ENCODE results near the gene MEAK7. TPM values are rescaled to one million over a fixed set of nuclear protein-coding genes. Genes with fewer than 3 reads are reported as not detected.

MEAK7 gene
- total and polyA plus RNA-seq, 2 donors = 4.4 to 7.3 TPM

DNA sequence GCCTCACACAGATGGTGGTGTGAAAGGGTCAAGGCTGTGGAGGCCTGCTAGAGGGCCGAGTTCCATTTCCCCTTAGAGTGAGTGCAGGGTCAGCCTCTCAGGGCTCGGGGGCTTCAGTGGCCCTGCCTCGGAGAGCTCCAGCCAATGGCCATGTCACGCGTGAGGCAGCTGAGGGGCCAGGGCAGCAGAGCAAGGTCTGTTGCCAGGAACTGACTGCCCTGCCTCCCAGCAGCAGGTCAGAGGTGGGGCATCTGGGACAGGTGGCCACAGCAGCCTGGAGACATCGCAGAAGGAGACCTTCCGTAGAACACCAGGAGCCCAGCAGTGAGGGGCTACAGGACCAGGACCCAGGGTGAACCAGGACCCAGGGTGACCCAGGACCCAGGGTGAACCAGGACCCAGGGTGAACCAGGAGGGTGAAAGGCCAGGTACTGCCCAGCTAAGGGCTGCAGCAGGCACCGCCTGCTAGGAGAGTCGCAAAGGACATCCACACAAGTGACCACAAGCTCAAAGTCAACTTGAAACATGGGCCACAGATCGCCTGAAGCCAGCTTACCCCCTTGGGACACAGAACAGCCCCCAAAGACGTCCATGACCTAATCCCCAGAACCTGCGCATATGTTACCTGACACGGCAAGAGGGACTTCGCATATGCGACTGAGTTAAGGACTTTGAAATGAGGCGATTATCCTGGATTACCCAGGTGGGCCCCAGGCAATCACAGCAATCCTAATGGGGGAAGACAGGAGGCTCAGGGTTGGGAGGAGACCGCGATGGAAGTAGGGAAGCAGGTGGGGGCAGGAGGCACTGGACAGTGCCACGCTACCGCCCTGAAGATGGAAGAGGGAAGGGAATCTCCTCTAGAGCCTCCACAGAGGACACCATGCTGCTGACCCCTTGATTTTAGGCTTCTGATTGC lies 4.8 kb upstream of the MEAK7 start:
- no peaks in the 10 kb centered on the region for H3K9me3 ChIP-seq (ENCODE audit: control insufficient read depth in 2 of 2, insufficient read depth in 1 of 2, low read length in 1 of 2)
- WGBS = 90% methylated on average over 20 of the region's 20 CpGs
- no peak for DNase-seq (ENCODE audit: low read depth in 6 of 9, low spot score in 9 of 9)

DNA sequence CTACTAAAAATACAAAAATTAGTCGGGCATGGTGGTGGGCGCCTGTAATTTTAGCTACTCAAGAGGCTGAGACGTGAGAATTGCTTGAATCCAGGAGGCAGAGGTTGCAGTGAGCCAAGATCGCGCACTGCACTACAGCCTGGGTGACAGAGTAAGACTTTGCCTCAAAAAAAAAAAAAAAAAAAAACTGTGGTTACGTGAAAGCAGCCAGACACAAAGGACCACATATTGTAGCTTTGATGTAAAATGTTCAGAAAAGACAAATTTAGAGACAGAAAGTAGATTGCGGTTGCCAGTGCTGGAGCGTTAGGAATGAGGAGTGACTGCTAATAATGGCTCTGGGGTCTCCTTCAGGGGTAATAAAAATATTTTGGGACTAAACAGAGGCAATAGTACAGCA lies 4.0 kb upstream of the MEAK7 start:
- peaks cover 0 to 17% of the 10 kb centered on the region in 2 donors for H3K27me3 ChIP-seq (ENCODE audit: control insufficient read depth in 2 of 2, insufficient read depth in 1 of 2, low read length in 1 of 2)
- H3K4me3 ChIP-seq (ENCODE audit: low read length in 2 of 2) = no peak overlapping the region
- H3K27ac ChIP-seq (ENCODE audit: low read depth in 1 of 2, low read length in 1 of 2) = no peak overlapping the region
- no peaks in the 10 kb centered on the region for H3K36me3 ChIP-seq (ENCODE audit: control insufficient read depth in 2 of 2, insufficient read depth in 2 of 2, low read length in 1 of 2)
- H3K4me1 ChIP-seq (ENCODE audit: control insufficient read depth in 2 of 2, insufficient read depth in 2 of 2, low read length in 2 of 2) = peaks cover 12 to 82% of the 10 kb centered on the region in 2 donors
- WGBS = 32% methylated on average over 8 of the region's 8 CpGs
- H3K9me3 ChIP-seq (ENCODE audit: control insufficient read depth in 2 of 2, insufficient read depth in 1 of 2, low read length in 1 of 2) = no peaks in the 10 kb centered on the region
- peak in 3 of 9 donors; percentile 33 to 69 (median 41) for DNase-seq (ENCODE audit: low read depth in 6 of 9, low spot score in 9 of 9)

More for the DNA sequence above, 4.8 kb upstream of the MEAK7 start:
- no peaks in the 10 kb centered on the region for H3K36me3 ChIP-seq (ENCODE audit: control insufficient read depth in 2 of 2, insufficient read depth in 2 of 2, low read length in 1 of 2)
- H3K4me3 ChIP-seq (ENCODE audit: low read length in 2 of 2) = no peak overlapping the region
- peaks cover 11 to 82% of the 10 kb centered on the region in 2 donors for H3K4me1 ChIP-seq (ENCODE audit: control insufficient read depth in 2 of 2, insufficient read depth in 2 of 2, low read length in 2 of 2)
- peaks cover 0 to 17% of the 10 kb centered on the region in 2 donors for H3K27me3 ChIP-seq (ENCODE audit: control insufficient read depth in 2 of 2, insufficient read depth in 1 of 2, low read length in 1 of 2)
- H3K27ac ChIP-seq (ENCODE audit: low read depth in 1 of 2, low read length in 1 of 2) = no peak overlapping the region

DNA sequence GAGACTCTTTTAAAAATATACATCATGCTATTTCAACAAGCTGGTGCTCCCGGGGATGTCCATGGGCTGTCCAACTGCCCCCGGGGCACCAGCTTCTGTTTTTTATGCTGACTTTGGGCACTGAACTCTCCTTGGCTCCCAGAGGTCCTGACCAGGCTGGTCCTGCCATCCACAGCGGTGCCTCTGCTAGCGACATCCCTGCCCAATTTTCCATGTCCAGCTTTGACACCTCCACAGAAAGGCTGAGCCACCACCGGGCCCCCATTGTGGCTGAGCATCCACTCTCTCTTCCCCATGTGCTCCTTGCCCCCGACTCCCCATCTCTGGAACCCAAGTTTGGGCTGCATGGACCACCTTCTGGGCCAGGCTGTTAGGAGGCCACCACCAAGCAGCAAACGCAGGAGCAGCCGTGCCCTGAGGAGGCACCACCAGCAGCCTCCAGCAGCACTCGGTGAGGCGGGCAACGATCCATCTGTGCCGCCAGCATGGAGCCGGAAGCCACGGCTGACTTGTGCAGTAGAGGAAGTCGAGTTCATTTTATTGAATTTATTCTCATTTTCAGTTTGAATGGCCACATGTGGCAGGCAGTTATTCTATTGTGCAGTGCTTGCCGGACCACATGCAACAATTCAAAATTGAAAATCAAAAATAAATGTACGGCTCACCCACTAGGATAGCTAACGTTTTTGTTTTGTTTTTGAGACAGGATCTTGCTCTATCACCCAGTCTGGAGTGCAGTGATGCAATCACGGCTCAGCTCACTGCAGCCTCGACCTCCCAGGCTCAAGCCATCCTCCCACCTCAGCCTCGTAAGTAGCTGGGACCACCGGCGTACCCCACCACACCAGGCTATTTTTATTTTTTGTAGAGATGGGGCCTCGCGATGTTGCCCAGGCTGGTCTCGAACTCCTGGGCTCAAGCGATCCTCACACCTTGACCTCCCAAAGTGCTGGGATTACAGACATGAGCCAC lies 2.8 kb upstream of the MEAK7 start:
- Histone ChIP-seq H3K36me3 (ENCODE audit: control insufficient read depth in 2 of 2, insufficient read depth in 2 of 2, low read length in 1 of 2) (no peaks in the 10 kb centered on the region), H3K27ac (ENCODE audit: low read depth in 1 of 2, low read length in 1 of 2) (no peak overlapping the region), H3K4me1 (ENCODE audit: control insufficient read depth in 2 of 2, insufficient read depth in 2 of 2, low read length in 2 of 2) (peaks cover 9 to 71% of the 10 kb centered on the region in 2 donors), H3K9me3 (ENCODE audit: control insufficient read depth in 2 of 2, insufficient read depth in 1 of 2, low read length in 1 of 2) (no peaks in the 10 kb centered on the region), H3K27me3 (ENCODE audit: control insufficient read depth in 2 of 2, insufficient read depth in 1 of 2, low read length in 1 of 2) (peaks cover 0 to 17% of the 10 kb centered on the region in 2 donors), H3K4me3 (ENCODE audit: low read length in 2 of 2) (no peak overlapping the region)
- DNase-seq (ENCODE audit: low read depth in 6 of 9, low spot score in 9 of 9) = peak in 1 of 9 donors; percentile 44
- 78% methylated on average over 27 of the region's 27 CpGs for WGBS

DNA sequence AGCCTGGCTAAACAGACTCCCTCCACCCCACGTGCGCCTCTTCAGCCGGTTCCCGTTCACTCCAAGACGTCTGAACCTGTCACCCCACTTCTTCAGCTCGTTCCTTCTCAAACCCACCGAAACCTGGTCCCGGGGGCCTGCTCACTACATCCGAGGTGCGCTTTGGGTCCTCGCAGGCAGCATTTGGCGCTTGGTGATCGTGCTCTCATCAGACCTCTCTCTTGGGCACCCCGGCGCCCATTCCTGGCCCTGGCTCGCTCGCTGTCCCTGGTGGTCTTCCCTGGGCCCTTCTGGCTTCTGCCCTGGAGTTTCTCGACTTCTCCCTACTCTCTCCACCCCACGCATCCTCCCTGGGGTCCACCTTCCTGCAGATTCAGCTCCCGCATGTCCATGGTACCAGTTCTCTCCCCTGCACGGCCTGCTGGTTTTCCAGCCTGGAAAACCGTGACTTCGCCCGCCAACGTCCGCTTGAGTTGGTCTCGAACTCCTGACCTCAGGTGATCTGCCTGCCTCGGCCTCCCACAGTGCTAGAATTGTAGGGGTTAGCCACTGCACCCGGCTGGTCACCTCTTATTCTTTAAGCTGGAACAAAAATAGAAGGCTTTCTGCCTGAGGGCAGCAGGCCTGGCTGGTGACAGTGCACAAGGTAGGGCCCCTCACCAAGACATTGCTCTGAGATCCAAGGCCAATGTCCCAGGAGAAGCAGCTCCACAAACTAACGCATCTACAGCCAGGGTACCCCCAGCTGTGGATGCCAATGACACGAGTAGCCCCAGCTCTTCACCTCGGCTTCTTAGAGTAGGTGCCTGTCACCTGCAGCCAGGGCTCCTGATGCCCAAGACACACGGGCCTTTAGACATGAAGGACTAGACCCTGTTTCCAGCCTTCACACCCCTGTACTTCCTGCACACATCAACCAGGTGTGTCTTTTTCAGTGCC lies 1.1 kb upstream of the MEAK7 start:
- peaks cover 9 to 57% of the 10 kb centered on the region in 2 donors for H3K4me1 ChIP-seq (ENCODE audit: control insufficient read depth in 2 of 2, insufficient read depth in 2 of 2, low read length in 2 of 2)
- peak overlapping the region; percentile 77 to 79 for H3K4me3 ChIP-seq (ENCODE audit: low read length in 2 of 2)
- 81% methylated on average over 33 of the region's 33 CpGs for WGBS
- H3K27me3 ChIP-seq (ENCODE audit: control insufficient read depth in 2 of 2, insufficient read depth in 1 of 2, low read length in 1 of 2) = peaks cover 0 to 17% of the 10 kb centered on the region in 2 donors
- H3K27ac ChIP-seq (ENCODE audit: low read depth in 1 of 2, low read length in 1 of 2) = peak overlapping the region in 1 of 2 donors; percentile 10
- no peaks in the 10 kb centered on the region for H3K9me3 ChIP-seq (ENCODE audit: control insufficient read depth in 2 of 2, insufficient read depth in 1 of 2, low read length in 1 of 2)
- no peaks in the 10 kb centered on the region for H3K36me3 ChIP-seq (ENCODE audit: control insufficient read depth in 2 of 2, insufficient read depth in 2 of 2, low read length in 1 of 2)
- DNase-seq (ENCODE audit: low read depth in 6 of 9, low spot score in 9 of 9) = no peak

DNA sequence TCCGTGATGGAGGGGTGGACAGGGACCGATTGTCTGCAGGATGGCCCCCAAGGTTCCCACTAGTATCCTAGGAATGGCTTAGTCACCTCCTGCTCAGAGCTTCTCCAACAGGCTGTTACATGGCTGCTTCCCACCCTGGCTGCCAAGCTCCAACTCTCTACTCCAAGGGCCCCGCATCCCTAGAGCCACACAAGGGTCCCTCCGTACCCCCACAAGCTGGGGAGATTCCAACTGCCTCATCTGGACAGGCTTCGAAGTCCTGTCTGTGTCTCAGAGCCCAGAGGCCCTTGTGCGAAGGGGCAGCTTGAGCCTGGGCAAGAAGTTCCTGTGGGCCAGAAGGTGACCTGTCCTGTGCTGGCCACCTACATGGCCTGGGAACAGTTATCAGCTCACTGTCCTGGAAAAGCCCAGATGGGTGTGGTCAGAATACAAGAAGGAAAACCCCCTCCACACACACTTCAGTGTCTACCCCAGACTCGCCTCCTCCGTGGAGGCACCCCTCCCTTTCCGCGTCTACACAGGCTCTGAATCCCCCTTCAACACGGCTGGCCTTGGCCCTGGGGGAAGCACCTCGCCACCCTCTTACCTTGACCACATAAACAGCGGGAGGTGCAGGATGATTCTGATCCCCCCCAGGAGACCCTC lies 586 bp downstream of the MEAK7 start:
- H3K4me1 ChIP-seq (ENCODE audit: control insufficient read depth in 2 of 2, insufficient read depth in 2 of 2, low read length in 2 of 2) = peaks cover 6 to 48% of the 10 kb centered on the region in 2 donors
- H3K4me3 ChIP-seq (ENCODE audit: low read length in 2 of 2) = peak overlapping the region; percentile 77 to 79
- no peaks in the 10 kb centered on the region for H3K9me3 ChIP-seq (ENCODE audit: control insufficient read depth in 2 of 2, insufficient read depth in 1 of 2, low read length in 1 of 2)
- H3K27me3 ChIP-seq (ENCODE audit: control insufficient read depth in 2 of 2, insufficient read depth in 1 of 2, low read length in 1 of 2) = peaks cover 0 to 8% of the 10 kb centered on the region in 2 donors
- 57% methylated on average over 13 of the region's 13 CpGs for WGBS
- H3K27ac ChIP-seq (ENCODE audit: low read depth in 1 of 2, low read length in 1 of 2) = peak overlapping the region in 1 of 2 donors; percentile 15
- DNase-seq (ENCODE audit: low read depth in 6 of 9, low spot score in 9 of 9) = no peak
- H3K36me3 ChIP-seq (ENCODE audit: control insufficient read depth in 2 of 2, insufficient read depth in 2 of 2, low read length in 1 of 2) = no peaks in the 10 kb centered on the region

DNA sequence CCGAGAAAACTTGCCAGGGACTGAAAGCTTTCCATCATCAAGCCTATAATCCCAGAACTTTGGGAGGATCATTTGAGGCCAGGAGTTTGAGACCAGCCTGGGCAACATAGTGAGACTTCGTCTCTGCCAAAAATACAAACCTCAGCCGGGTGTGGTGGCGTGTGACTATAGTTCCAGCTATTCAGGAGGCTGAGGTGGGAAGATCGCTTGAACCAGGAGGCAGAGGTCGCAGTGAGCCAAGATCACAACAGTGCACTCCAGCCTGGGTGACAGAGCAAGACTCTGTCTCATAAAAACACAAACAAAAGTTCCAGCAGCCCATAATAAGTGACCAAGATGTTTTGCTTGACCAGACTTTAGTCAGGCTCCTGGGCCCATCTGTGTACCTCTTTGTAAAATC lies 1.9 kb downstream of the MEAK7 start:
- Histone ChIP-seq H3K27ac (ENCODE audit: low read depth in 1 of 2, low read length in 1 of 2) (no peak overlapping the region), H3K9me3 (ENCODE audit: control insufficient read depth in 2 of 2, insufficient read depth in 1 of 2, low read length in 1 of 2) (no peaks in the 10 kb centered on the region), H3K4me3 (ENCODE audit: low read length in 2 of 2) (no peak overlapping the region), H3K27me3 (ENCODE audit: control insufficient read depth in 2 of 2, insufficient read depth in 1 of 2, low read length in 1 of 2) (peaks cover 0 to 8% of the 10 kb centered on the region in 2 donors), H3K36me3 (ENCODE audit: control insufficient read depth in 2 of 2, insufficient read depth in 2 of 2, low read length in 1 of 2) (no peaks in the 10 kb centered on the region), H3K4me1 (ENCODE audit: control insufficient read depth in 2 of 2, insufficient read depth in 2 of 2, low read length in 2 of 2) (peaks cover 6 to 41% of the 10 kb centered on the region in 2 donors)
- no peak for DNase-seq (ENCODE audit: low read depth in 6 of 9, low spot score in 9 of 9)
- 97% methylated on average over 6 of the region's 6 CpGs for WGBS

DNA sequence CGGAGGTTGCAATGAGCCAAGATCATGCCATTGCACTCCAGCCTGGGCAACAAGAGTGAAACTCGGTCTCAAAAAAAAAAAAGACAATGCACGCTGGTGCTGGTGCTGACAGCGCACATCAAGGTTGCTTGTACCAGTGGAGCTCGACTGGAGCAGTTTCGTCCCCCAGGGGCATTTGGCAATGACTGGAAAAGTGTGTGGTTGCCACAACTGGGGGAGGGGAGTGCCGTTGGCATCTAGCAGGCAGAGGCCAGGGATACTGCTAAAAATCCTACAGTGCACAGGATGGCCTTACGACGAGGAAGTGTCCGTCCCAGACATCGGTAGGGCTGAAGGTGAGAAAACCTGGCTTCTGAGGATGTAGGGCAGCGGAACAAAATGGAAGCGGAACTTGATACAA lies 2.4 kb downstream of the MEAK7 start:
- H3K27me3 ChIP-seq (ENCODE audit: control insufficient read depth in 2 of 2, insufficient read depth in 1 of 2, low read length in 1 of 2) = peaks cover 0 to 8% of the 10 kb centered on the region in 2 donors
- H3K36me3 ChIP-seq (ENCODE audit: control insufficient read depth in 2 of 2, insufficient read depth in 2 of 2, low read length in 1 of 2) = peaks cover 0 to 4% of the 10 kb centered on the region in 2 donors
- H3K4me1 ChIP-seq (ENCODE audit: control insufficient read depth in 2 of 2, insufficient read depth in 2 of 2, low read length in 2 of 2) = peaks cover 6 to 40% of the 10 kb centered on the region in 2 donors
- no peak overlapping the region for H3K27ac ChIP-seq (ENCODE audit: low read depth in 1 of 2, low read length in 1 of 2)
- H3K9me3 ChIP-seq (ENCODE audit: control insufficient read depth in 2 of 2, insufficient read depth in 1 of 2, low read length in 1 of 2) = no peaks in the 10 kb centered on the region
- no peak for DNase-seq (ENCODE audit: low read depth in 6 of 9, low spot score in 9 of 9)
- 91% methylated on average over 13 of the region's 13 CpGs for WGBS
- H3K4me3 ChIP-seq (ENCODE audit: low read length in 2 of 2) = no peak overlapping the region
